CD14-positive monocyte (primary cell): ENCODE measurements around the gene P2RX6. TPM values are rescaled to one million over a fixed set of nuclear protein-coding genes. Genes with fewer than 3 reads are reported as not detected.
"Not testable (repeated sequence)": the region's sequence is repeated elsewhere in the genome, so short reads cannot be mapped to it uniquely, and the experiment has no call there.

Experiments
- DNase-seq, 3 donors: peaks; one replicate each; pipeline ENCODE4 v3.0.0-alpha.2; 2011 to 2022
- H2AFZ ChIP-seq: 2 replicates; pipeline ENCODE4 v1.6.0; 2012; ENCODE audit warnings: mild to moderate bottlenecking, low read depth, low read length, inconsistent platforms; ENCODE audit not compliant: insufficient read depth, poor library complexity, severe bottlenecking
- H3K27ac ChIP-seq, 2 donors: 1 replicate in 1 of 2; 2 replicates in 1 of 2; pipeline ENCODE4 v1.5.1; 2012 to 2013; ENCODE audit warnings: low read length in 2 of 2, control low read depth in 1 of 2, inconsistent platforms in 1 of 2, low read depth in 1 of 2, mild to moderate bottlenecking in 1 of 2
- H3K27me3 ChIP-seq, 2 donors: one replicate each; pipeline versions ENCODE4 v1.6.0 to v1.6.1; 2011 to 2013; ENCODE audit warnings: low read length in 2 of 2; ENCODE audit not compliant: control insufficient read depth in 2 of 2, insufficient read depth in 2 of 2
- H3K36me3 ChIP-seq, 2 donors: replicated peaks in 1 of 2; 1 replicate in 1 of 2; 2 replicates in 1 of 2; pipeline versions ENCODE4 v1.5.1 to v1.6.1; 2012 to 2013; ENCODE audit warnings: low read length in 2 of 2, control low read depth in 1 of 2, inconsistent platforms in 1 of 2, mild to moderate bottlenecking in 1 of 2; ENCODE audit not compliant: insufficient read depth in 2 of 2, control insufficient read depth in 1 of 2
- H3K4me1 ChIP-seq, 2 donors: 1 replicate in 1 of 2; 2 replicates in 1 of 2; pipeline versions ENCODE4 v1.5.1 to v1.6.1; 2012 to 2013; ENCODE audit warnings: low read length in 2 of 2, control low read depth in 1 of 2, inconsistent platforms in 1 of 2, mild to moderate bottlenecking in 1 of 2, moderate library complexity in 1 of 2; ENCODE audit not compliant: insufficient read depth in 2 of 2, control insufficient read depth in 1 of 2
- H3K4me2 ChIP-seq: replicated peaks from 2 replicates; pipeline ENCODE3; 2012; ENCODE audit warnings: low read length, moderate library complexity, mild to moderate bottlenecking; ENCODE audit not compliant: poor library complexity, severe bottlenecking; ENCODE audit errors: extremely low read depth
- H3K4me3 ChIP-seq, 3 experiments: fragments of 200-600 bp in 1 of 3; sonication (generic) in 1 of 3; replicated peaks in 1 of 3; 1 replicate in 2 of 3; 2 replicates in 1 of 3; pipeline ENCODE4 v1.5.1; 2011 to 2013; ENCODE audit warnings: low read length in 3 of 3, mild to moderate bottlenecking in 3 of 3, control low read depth in 2 of 3, low read depth in 2 of 3, inconsistent platforms in 1 of 3, moderate library complexity in 1 of 3
- H3K79me2 ChIP-seq: 2 replicates; pipeline ENCODE4 v1.6.0; 2012; ENCODE audit warnings: mild to moderate bottlenecking, control low read depth, inconsistent platforms, low read length, moderate library complexity; ENCODE audit not compliant: insufficient read depth
- H3K9ac ChIP-seq: 2 replicates; pipeline ENCODE4 v1.6.0; 2017; ENCODE audit warnings: low read length, mild to moderate bottlenecking; ENCODE audit not compliant: insufficient read depth, poor library complexity, severe bottlenecking
- H3K9me3 ChIP-seq, 2 donors: replicated peaks in 1 of 2; 1 replicate in 1 of 2; 2 replicates in 1 of 2; pipeline versions ENCODE4 v1.5.1 to v1.6.1; 2012 to 2013; ENCODE audit warnings: low read length in 2 of 2, control low read depth in 1 of 2; ENCODE audit not compliant: control insufficient read depth in 1 of 2, insufficient read depth in 1 of 2
- H4K20me1 ChIP-seq: 2 replicates; pipeline ENCODE4 v1.6.0; 2012; ENCODE audit warnings: mild to moderate bottlenecking, low read length, control low read depth, moderate library complexity; ENCODE audit not compliant: insufficient read depth
- H3K27ac Mint-ChIP-seq, 7 donors: one replicate each; pipeline ENCODE4 v1.8.0; 2020; ENCODE audit warnings: mild to moderate bottlenecking in 7 of 7, mixed read lengths in 7 of 7, moderate library complexity in 6 of 7, inconsistent platforms in 2 of 7
- H3K27me3 Mint-ChIP-seq, 3 donors: one replicate each; pipeline ENCODE4 v1.8.0; 2021 to 2022; ENCODE audit warnings: low read depth in 3 of 3, mild to moderate bottlenecking in 3 of 3, mixed read lengths in 3 of 3, moderate library complexity in 3 of 3, inconsistent platforms in 1 of 3
- H3K36me3 Mint-ChIP-seq, 2 donors: one replicate each; pipeline ENCODE4 v1.8.0; 2020; ENCODE audit warnings: mixed read lengths in 2 of 2, inconsistent platforms in 1 of 2, mild to moderate bottlenecking in 1 of 2
- H3K4me1 Mint-ChIP-seq: one replicate; pipeline ENCODE4 v1.8.0; 2020; ENCODE audit warnings: mild to moderate bottlenecking, mixed read lengths
- H3K4me3 Mint-ChIP-seq, 2 donors: one replicate each; pipeline ENCODE4 v1.8.0; 2020; ENCODE audit warnings: mild to moderate bottlenecking in 2 of 2, mixed read lengths in 2 of 2, moderate library complexity in 1 of 2
- H3K9me3 Mint-ChIP-seq, 7 donors: one replicate each; pipeline ENCODE4 v1.8.0; 2020 to 2022; ENCODE audit warnings: mixed read lengths in 7 of 7, mild to moderate bottlenecking in 6 of 7, moderate library complexity in 6 of 7, inconsistent platforms in 2 of 7
- CTCF ChIP-seq: fragments of 200-600 bp; IDR thresholded peaks from one replicate; pipeline ENCODE4 v1.8.0; 2022; ENCODE audit warnings: antibody characterized with exemption, mild to moderate bottlenecking
- WGBS: methylation state at CpG from one replicate; pipeline ENCODE4 v1.1.5; 2013; ENCODE audit warnings: missing lambda C conversion rate; ENCODE audit not compliant: insufficient coverage; 5-methylcytosine and 5-hydroxymethylcytosine counted together
- intact Hi-C, 2 donors: fragments of 100-400 bp; cut with micrococcal nuclease; formaldehyde crosslinking; loops; one replicate each; pipeline versions ENCODE4 v1.15.0 to v1.15.1; 2023
- polyA plus RNA-seq, 3 donors: library from polyadenylated mRNA; depleted of rRNA in 1 of 3; unstranded in 2 of 3; stranded (reverse) in 1 of 3; fragments of 300-500 nt in 2 of 3; fragments of >200 nt in 1 of 3; fragmentation: Illumina TruSeq in 2 of 3; gene quantifications; 1 replicate in 2 of 3; 2 replicates in 1 of 3; pipeline ENCODE4 v1.2.3, GENCODE V29; 2012 to 2021

P2RX6 gene
- polyA plus RNA-seq, 3 donors: not detected

- H3K9me3 Mint-ChIP-seq: peaks cover 0 to 3% (median 0%) of the 10 kb centered on the region in 7 donors
- intact Hi-C loops: loop anchor here in 1 of 2 donors (10.0 kb wide), 1 partner anchor 63 kb away; the partner anchor contains the start of gene LZTR1
- H3K27ac Mint-ChIP-seq: no peak overlapping the region
These were observed 32.8 kb downstream of the P2RX6 start for GRCh38 chr22:21047730-21048129.

GRCh38 chr22:21048448-21048847, 33.5 kb downstream of the P2RX6 start:
- not testable (repeated sequence) for H3K36me3 ChIP-seq, H3K27me3 ChIP-seq, H3K4me3 ChIP-seq, H3K9ac ChIP-seq, H3K4me3 Mint-ChIP-seq, H3K4me2 ChIP-seq, DNase-seq, H3K9me3 Mint-ChIP-seq, H4K20me1 ChIP-seq, H3K27ac Mint-ChIP-seq, H2AFZ ChIP-seq, H3K9me3 ChIP-seq, H3K36me3 Mint-ChIP-seq, H3K79me2 ChIP-seq, H3K27ac ChIP-seq
- Mint-ChIP-seq H3K4me1 (peaks cover 21% of the 10 kb centered on the region), H3K27me3 (peaks cover 17 to 20% (median 17%) of the 10 kb centered on the region in 3 donors)
- peaks cover 14 to 21% of the 10 kb centered on the region in 2 donors for H3K4me1 ChIP-seq
- WGBS: 100% methylated on average over 1 of the region's 5 CpGs
- intact Hi-C loops: loop anchor here in 1 of 2 donors (10.0 kb wide), 1 partner anchor 64 kb away; the partner anchor contains the start of gene LZTR1

More at GRCh38 chr22:21047730-21048129, 32.8 kb downstream of the P2RX6 start:
- no peak overlapping the region for H3K4me3 ChIP-seq
- H3K4me1 ChIP-seq: peaks cover 14 to 21% of the 10 kb centered on the region in 2 donors
- peaks cover 0 to 5% of the 10 kb centered on the region in 2 donors for H3K27me3 ChIP-seq
- Mint-ChIP-seq H3K4me1 (peaks cover 24% of the 10 kb centered on the region), H3K36me3 (no peaks in the 10 kb centered on the region), H3K27me3 (peaks cover 17 to 21% (median 17%) of the 10 kb centered on the region in 3 donors), H3K4me3 (no peak overlapping the region)
- no peaks in the 10 kb centered on the region for H4K20me1 ChIP-seq
- no peak for TF ChIP-seq CTCF
- WGBS: 94% methylated on average over 4 of the region's 7 CpGs
- H2AFZ ChIP-seq: no peak overlapping the region
- H3K9ac ChIP-seq: no peak overlapping the region
- no peak overlapping the region for H3K4me2 ChIP-seq
- no peaks in the 10 kb centered on the region for H3K9me3 ChIP-seq
- no peaks in the 10 kb centered on the region for H3K79me2 ChIP-seq
- H3K36me3 ChIP-seq: no peaks in the 10 kb centered on the region
- DNase-seq: no peak
- no peak overlapping the region for H3K27ac ChIP-seq

- intact Hi-C loops: loop anchor here in 1 of 2 donors (10.0 kb wide), 1 partner anchor 64 kb away; the partner anchor contains the start of gene LZTR1
- H3K4me1 Mint-ChIP-seq: peaks cover 17% of the 10 kb centered on the region
- H3K4me2 ChIP-seq, H3K27me3 ChIP-seq, H3K27ac ChIP-seq, H3K4me3 Mint-ChIP-seq, H3K36me3 ChIP-seq, H2AFZ ChIP-seq, H3K9me3 ChIP-seq, DNase-seq, H3K79me2 ChIP-seq, H3K9me3 Mint-ChIP-seq, H3K27ac Mint-ChIP-seq, H4K20me1 ChIP-seq, H3K36me3 Mint-ChIP-seq, H3K9ac ChIP-seq, H3K4me3 ChIP-seq: not testable (repeated sequence)
- no CpG with 5 or more reads among the region's 12 CpGs for WGBS
- H3K27me3 Mint-ChIP-seq: peaks cover 17 to 20% (median 17%) of the 10 kb centered on the region in 3 donors
- peaks cover 14 to 21% of the 10 kb centered on the region in 2 donors for H3K4me1 ChIP-seq
These were observed 34.0 kb downstream of the P2RX6 start for GRCh38 chr22:21048965-21049364.
